ENCODE data around the gene SAP25.

GRCh38 chr7:100577103-100577502, 3.4 kb upstream of the SAP25 start:
- no peak for TF ChIP-seq CTCF (IDR thresholded peaks at IDR 0.05 in 8 of 11, conservative IDR thresholded peaks at IDR 0.05 in 3 of 11)
- no peak for TF ChIP-seq POLR2A (IDR thresholded peaks at IDR 0.05)
- TF ChIP-seq POLR2AphosphoS5 (IDR thresholded peaks at IDR 0.05): peak in 1 of 3 donors; percentile 52
